HG03378 (cell line): Measurements from ENCODE around the gene PDGFD.

Experiments used
- ATAC-seq: cut with Tn5 transposase; IDR thresholded peaks from one replicate; pipeline ENCODE4 v1.9.1; 2021; ENCODE audit warnings: mild to moderate bottlenecking, moderate library complexity; ENCODE audit not compliant: unreplicated experiment

The PDGFD gene

GRCh38 chr11:104095791-104096190, 68.2 kb downstream of the PDGFD start:
- no peak for ATAC-seq

- ATAC-seq, result no peak
Observed at GRCh38 chr11:104094576-104094975, 69.4 kb downstream of the PDGFD start.

- ATAC-seq, result no peak
Observed at GRCh38 chr11:104093426-104094280, 70.3 kb downstream of the PDGFD start.

GRCh38 chr11:104092744-104093143, 71.2 kb downstream of the PDGFD start:
- ATAC-seq, result no peak

GRCh38 chr11:104091281-104092096, 72.5 kb downstream of the PDGFD start:
- no peak for ATAC-seq

GRCh38 chr11:104090767-104091166, 73.2 kb downstream of the PDGFD start:
- ATAC-seq, result no peak

- no peak for ATAC-seq
Observed at GRCh38 chr11:104089481-104089880, 74.5 kb downstream of the PDGFD start.

- ATAC-seq, result no peak
Observed at GRCh38 chr11:104086621-104087020, 77.3 kb downstream of the PDGFD start.

GRCh38 chr11:104078995-104079394, 85.0 kb downstream of the PDGFD start:
- no peak for ATAC-seq

- ATAC-seq, result no peak
Observed at GRCh38 chr11:104078245-104078644, 85.7 kb downstream of the PDGFD start.

- no peak for ATAC-seq
Observed at GRCh38 chr11:104076455-104076854, 87.5 kb downstream of the PDGFD start.

GRCh38 chr11:104075706-104076105, 88.2 kb downstream of the PDGFD start:
- no peak for ATAC-seq

GRCh38 chr11:104075091-104075490, 88.9 kb downstream of the PDGFD start:
- no peak for ATAC-seq

GRCh38 chr11:104073950-104074705, 89.8 kb downstream of the PDGFD start:
- ATAC-seq, result peak; percentile 91

- ATAC-seq, result no peak
Observed at GRCh38 chr11:104067534-104067933, 96.4 kb downstream of the PDGFD start.

GRCh38 chr11:104064034-104064630, 99.8 kb downstream of the PDGFD start:
- no peak for ATAC-seq

GRCh38 chr11:104061853-104062521, 102.0 kb downstream of the PDGFD start:
- ATAC-seq, result no peak

GRCh38 chr11:104060820-104061219, 103.1 kb downstream of the PDGFD start:
- ATAC-seq, result no peak

GRCh38 chr11:104060004-104060794, 103.7 kb downstream of the PDGFD start:
- no peak for ATAC-seq
